Hippocampal formation (tissue), 2 donors: ENCODE results near the gene KASH5.
"Not testable (repeated sequence)": the region's sequence is repeated elsewhere in the genome, so short reads cannot be mapped to it uniquely, and the experiment has no call there.

ENCODE experiments used
- DNase-seq, 2 donors: peaks; one replicate each; lab custom pipeline; 2025; lab: John Stamatoyannopoulos, UW

The KASH5 gene

GRCh38 chr19:49455773-49456172 lies 67.7 kb downstream of the KASH5 start:
- no peak for DNase-seq

GRCh38 chr19:49456326-49456725 lies 68.3 kb downstream of the KASH5 start:
- DNase-seq = no peak

GRCh38 chr19:49458567-49458903 lies 70.5 kb downstream of the KASH5 start:
- no peak for DNase-seq

GRCh38 chr19:49459388-49459787 lies 71.3 kb downstream of the KASH5 start:
- DNase-seq = no peak

- DNase-seq = not testable (repeated sequence)
Measured at GRCh38 chr19:49461130-49461529, 73.1 kb downstream of the KASH5 start.

- no peak for DNase-seq
Measured at GRCh38 chr19:49461656-49462055, 73.6 kb downstream of the KASH5 start.

GRCh38 chr19:49462492-49462891 lies 74.4 kb downstream of the KASH5 start:
- DNase-seq = no peak

GRCh38 chr19:49463960-49464740 lies 76.1 kb downstream of the KASH5 start:
- no peak for DNase-seq

- no peak for DNase-seq
Measured at GRCh38 chr19:49465371-49465770, 77.3 kb downstream of the KASH5 start.
